Astrocyte (in vitro differentiated cells and primary cell): Measurements from ENCODE around the gene ALDH1L1.

Source experiments
- CTCF ChIP-seq: IDR thresholded peaks from 2 replicates; pipeline ENCODE4 v1.5.1; 2011; ENCODE audit warnings: low read depth, mild to moderate bottlenecking, inconsistent platforms, low read length, moderate library complexity; ENCODE audit not compliant: insufficient read depth
- EZH2 ChIP-seq: IDR thresholded peaks from 2 replicates; pipeline ENCODE4 v1.6.1; 2012; ENCODE audit warnings: mild to moderate bottlenecking, low read length, inconsistent platforms; ENCODE audit not compliant: insufficient read depth

DNA sequence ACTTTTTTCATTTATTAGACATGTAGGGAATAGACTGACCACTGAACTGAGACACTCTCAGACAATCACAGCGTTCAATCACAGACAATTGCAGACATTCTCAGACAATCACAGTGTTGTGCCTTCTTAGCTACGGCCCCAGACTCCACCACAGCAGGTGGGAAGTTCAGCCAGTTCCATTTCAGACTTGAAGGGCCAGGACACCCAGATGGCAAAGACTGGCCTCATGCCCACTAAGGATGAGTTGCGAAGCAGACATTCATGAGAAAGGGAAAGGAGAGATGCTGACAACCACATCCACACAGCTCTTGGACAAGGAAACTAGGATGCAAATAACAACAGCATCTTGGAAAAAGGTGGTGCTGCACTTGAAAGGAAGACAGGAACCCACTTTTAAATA, 21.9 kb upstream of the ALDH1L1 start:
- TF ChIP-seq CTCF: no peak
- TF ChIP-seq EZH2: no peak
